Small intestine (tissue), 7 donors: ENCODE measurements around the gene GRIA3. TPM values are rescaled to one million over a fixed set of nuclear protein-coding genes. Genes with fewer than 3 reads are reported as not detected.

Experiments used
- DNase-seq, 2 donors: peaks; one replicate each; pipeline versions ENCODE4 v3.0.0 to v3.0.0-alpha.2; 2013
- FAIRE-seq: peaks from 2 replicates; lab custom pipeline; 2012; peaks lifted over from hg19 to GRCh38; lab: Jason Lieb, UNC
- H3K27ac ChIP-seq, 3 donors: one replicate each; pipeline ENCODE4 v1.5.1; 2013; ENCODE audit warnings: low read length in 2 of 3, mild to moderate bottlenecking in 2 of 3, control low read depth in 1 of 3, inconsistent platforms in 1 of 3, low read depth in 1 of 3, moderate library complexity in 1 of 3
- H3K27me3 ChIP-seq, 3 donors: one replicate each; pipeline ENCODE4 v1.6.1; 2013; ENCODE audit warnings: low read length in 3 of 3, inconsistent platforms in 1 of 3; ENCODE audit not compliant: control insufficient read depth in 3 of 3, insufficient read depth in 3 of 3
- H3K36me3 ChIP-seq, 3 donors: one replicate each; pipeline ENCODE4 v1.6.1; 2013; ENCODE audit warnings: low read length in 3 of 3, inconsistent platforms in 1 of 3, low read depth in 1 of 3, mild to moderate bottlenecking in 1 of 3, moderate library complexity in 1 of 3; ENCODE audit not compliant: control insufficient read depth in 3 of 3, insufficient read depth in 2 of 3
- H3K4me1 ChIP-seq, 3 donors: one replicate each; pipeline ENCODE4 v1.6.1; 2013; ENCODE audit warnings: low read length in 2 of 3, inconsistent platforms in 1 of 3, low read depth in 1 of 3, mild to moderate bottlenecking in 1 of 3, moderate library complexity in 1 of 3; ENCODE audit not compliant: control insufficient read depth in 3 of 3, insufficient read depth in 2 of 3
- H3K4me3 ChIP-seq, 3 donors: one replicate each; pipeline ENCODE4 v1.5.1; 2013; ENCODE audit warnings: low read length in 3 of 3, control low read depth in 1 of 3, inconsistent platforms in 1 of 3, low read depth in 1 of 3, mild to moderate bottlenecking in 1 of 3, moderate library complexity in 1 of 3
- H3K9me3 ChIP-seq, 2 donors: one replicate each; pipeline ENCODE4 v1.6.1; 2013; ENCODE audit warnings: low read depth in 1 of 2, low read length in 1 of 2; ENCODE audit not compliant: control insufficient read depth in 2 of 2, insufficient read depth in 1 of 2
- WGBS, 3 donors: extraction: QIAGEN DNeasy Blood & Tissue Kit; methylation state at CpG; one replicate each; pipeline ENCODE4 v1.1.7; 2013; 5-methylcytosine and 5-hydroxymethylcytosine counted together
- polyA plus RNA-seq, 4 donors: library from polyadenylated mRNA; stranded (reverse) in 3 of 4; unstranded in 1 of 4; fragments of 200-250 nt in 3 of 4; fragments of 120-200 nt in 1 of 4; gene quantifications; one replicate each; pipeline versions ENCODE4 v1.2.1 to v1.2.3, GENCODE V29; 2013
- donor health status: healthy with polysubstance abuse.
- donor health status: control.
- donor health status: control.
- donor health status: Bipolar disorder and iron deficiency.
- donor health status: healthy.

GRIA3 gene
- polyA plus RNA-seq, 4 donors: 0.22 to 1.0 (median 0.84) TPM; not detected in 1

DNA sequence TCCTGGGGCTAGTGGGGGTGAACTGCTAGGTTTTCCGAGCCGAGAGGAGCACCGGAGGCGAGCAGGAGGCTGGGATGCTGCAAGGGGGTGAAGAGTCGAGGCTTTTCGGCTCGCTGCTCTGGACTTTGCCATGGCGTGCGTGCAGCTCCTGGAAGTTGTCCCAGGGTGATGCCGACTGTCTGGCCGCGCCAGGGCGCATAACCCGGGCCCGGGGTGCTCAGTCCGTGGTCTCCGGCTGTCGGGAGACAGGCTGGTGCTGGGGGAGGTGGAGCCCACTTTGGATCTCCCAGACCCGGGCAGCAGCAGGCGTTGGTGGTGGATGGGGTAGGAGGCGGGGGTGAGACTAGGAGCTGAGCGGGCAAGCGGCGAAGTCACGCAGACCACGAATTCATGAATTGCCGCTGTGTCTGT lies 793 bp downstream of the GRIA3 start:
- 3 to 36% (median 14%) methylated on average over 18 to 27 of the region's 27 CpGs for WGBS, 3 donors
- H3K4me3 ChIP-seq: peak overlapping the region in 1 of 3 donors; percentile 22

DNA sequence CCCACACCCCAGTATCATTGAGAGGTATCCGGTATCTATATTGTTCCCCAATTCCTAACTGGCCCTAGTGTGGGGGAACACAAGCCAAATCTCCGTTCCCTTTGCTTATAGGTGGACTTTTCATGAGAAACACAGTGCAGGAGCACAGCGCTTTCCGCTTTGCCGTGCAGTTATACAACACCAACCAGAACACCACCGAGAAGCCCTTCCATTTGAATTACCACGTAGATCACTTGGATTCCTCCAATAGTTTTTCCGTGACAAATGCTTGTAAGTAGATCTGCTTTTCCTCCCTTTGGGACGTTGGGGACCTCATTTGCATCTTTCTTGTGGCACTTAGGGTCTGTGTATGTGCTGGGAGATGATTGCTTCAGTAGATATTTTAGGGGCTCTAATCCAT lies 1.6 kb downstream of the GRIA3 start:
- FAIRE-seq (no peak), DNase-seq (no peak)
- Histone ChIP-seq H3K9me3 (no peaks in the 10 kb centered on the region), H3K4me3 (no peak overlapping the region), H3K36me3 (no peaks in the 10 kb centered on the region), H3K27ac (no peak overlapping the region), H3K27me3 (peaks cover 0 to 37% (median 0%) of the 10 kb centered on the region in 3 donors), H3K4me1 (no peaks in the 10 kb centered on the region)
- 27 to 56% (median 51%) methylated on average over 9 of the region's 9 CpGs for WGBS, 3 donors

More for the DNA sequence above, 793 bp downstream of the GRIA3 start:
- FAIRE-seq (no peak), DNase-seq (peak in 1 of 2 donors; percentile 2)
- Histone ChIP-seq H3K9me3 (no peaks in the 10 kb centered on the region), H3K27ac (no peak overlapping the region), H3K27me3 (peaks cover 0 to 37% (median 0%) of the 10 kb centered on the region in 3 donors), H3K36me3 (no peaks in the 10 kb centered on the region), H3K4me1 (no peaks in the 10 kb centered on the region)

DNA sequence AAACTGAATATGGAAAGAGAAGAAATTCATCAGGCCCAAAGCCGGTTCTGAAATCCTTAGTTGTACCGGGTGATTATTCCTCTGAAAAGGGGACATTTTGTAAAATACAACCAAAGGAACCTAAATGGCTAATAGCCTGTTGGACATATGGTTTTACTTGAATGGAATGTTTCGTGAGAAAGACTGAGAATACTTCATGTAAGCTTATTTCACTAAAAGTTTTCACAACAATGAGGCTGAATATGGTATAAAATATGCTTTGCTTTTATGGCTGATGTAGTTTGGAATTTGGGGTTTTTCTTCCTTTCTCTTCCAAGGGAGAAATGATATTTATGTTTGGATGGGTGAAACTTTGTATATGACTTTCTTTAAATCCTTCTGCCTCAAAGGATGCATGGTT lies 2.7 kb downstream of the GRIA3 start:
- DNase-seq (no peak), FAIRE-seq (no peak)
- no peak overlapping the region for H3K4me3 ChIP-seq
- H3K4me1 ChIP-seq: no peaks in the 10 kb centered on the region
- no peaks in the 10 kb centered on the region for H3K9me3 ChIP-seq
- no peaks in the 10 kb centered on the region for H3K36me3 ChIP-seq
- H3K27me3 ChIP-seq: peaks cover 0 to 37% (median 0%) of the 10 kb centered on the region in 3 donors
- WGBS, 3 donors: 71 to 90% (median 85%) methylated on average over 3 of the region's 3 CpGs
- no peak overlapping the region for H3K27ac ChIP-seq

- FAIRE-seq: no peak
- no peaks in the 10 kb centered on the region for H3K9me3 ChIP-seq
Measured at GRCh38 chrX:123188081-123188480, 4.0 kb downstream of the GRIA3 start.

GRCh38 chrX:123189338-123189737 lies 5.3 kb downstream of the GRIA3 start:
- Histone ChIP-seq H3K4me3 (no peak overlapping the region), H3K27ac (no peak overlapping the region), H3K4me1 (no peaks in the 10 kb centered on the region), H3K27me3 (peaks cover 0 to 22% (median 0%) of the 10 kb centered on the region in 3 donors), H3K9me3 (no peaks in the 10 kb centered on the region), H3K36me3 (no peaks in the 10 kb centered on the region)
- no peak for FAIRE-seq
- no peak for DNase-seq
- 78 to 91% (median 91%) methylated on average over 8 of the region's 8 CpGs for WGBS, 3 donors

More at GRCh38 chrX:123188081-123188480, 4.0 kb downstream of the GRIA3 start:
- WGBS, 3 donors: 69 to 83% (median 75%) methylated on average over 3 of the region's 3 CpGs
- no peaks in the 10 kb centered on the region for H3K36me3 ChIP-seq
- H3K27ac ChIP-seq: no peak overlapping the region
- H3K4me1 ChIP-seq: no peaks in the 10 kb centered on the region
- no peak for DNase-seq
- peaks cover 0 to 29% (median 0%) of the 10 kb centered on the region in 3 donors for H3K27me3 ChIP-seq
- no peak overlapping the region for H3K4me3 ChIP-seq

DNA sequence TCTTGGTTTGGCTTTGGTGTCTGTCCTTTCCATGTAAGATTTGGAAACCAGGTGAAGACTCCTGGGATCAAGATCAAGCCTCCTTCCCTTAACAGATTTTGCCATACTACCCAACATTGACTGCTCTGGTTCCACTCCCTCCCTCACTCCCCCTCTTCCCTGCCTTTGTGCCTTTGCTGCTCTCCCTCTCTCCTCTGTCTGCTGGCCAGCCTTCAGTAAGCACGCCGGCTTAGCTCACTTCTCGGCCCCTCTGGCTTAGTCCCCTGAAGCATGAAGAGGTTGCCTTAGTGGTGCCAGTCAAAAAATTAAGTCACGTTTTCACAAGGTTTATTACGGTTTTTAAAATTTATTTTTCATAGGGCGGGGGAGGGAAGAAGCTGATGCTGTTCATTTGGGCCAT lies 6.0 kb downstream of the GRIA3 start:
- no peaks in the 10 kb centered on the region for H3K36me3 ChIP-seq
- no peak for FAIRE-seq
- no peak overlapping the region for H3K4me3 ChIP-seq
- no peak for DNase-seq
- H3K4me1 ChIP-seq: no peaks in the 10 kb centered on the region
- WGBS, 3 donors: 44 to 63% (median 53%) methylated on average over 6 of the region's 6 CpGs
- H3K9me3 ChIP-seq: no peaks in the 10 kb centered on the region
- H3K27me3 ChIP-seq: peaks cover 0 to 14% (median 0%) of the 10 kb centered on the region in 3 donors
- H3K27ac ChIP-seq: no peak overlapping the region

DNA sequence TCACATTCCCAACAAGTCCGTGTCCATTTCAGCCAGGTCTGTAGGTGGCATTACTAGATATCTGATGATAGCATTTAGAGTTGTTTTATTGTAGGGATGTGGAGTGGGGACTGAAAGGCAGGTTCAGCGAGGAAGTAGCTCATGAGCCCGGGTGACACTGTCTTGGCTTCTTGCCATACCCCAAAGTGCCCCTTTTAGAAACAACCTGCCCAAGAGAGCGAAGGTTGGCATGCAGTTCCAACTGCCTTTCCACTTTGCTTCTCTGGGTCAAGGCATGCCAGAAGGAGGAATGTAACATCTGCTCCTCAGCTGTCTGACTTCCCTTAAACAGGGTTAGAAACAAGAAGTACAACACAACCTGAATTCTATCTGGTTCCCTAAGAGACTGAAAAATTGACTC lies 9.0 kb downstream of the GRIA3 start:
- FAIRE-seq (no peak), DNase-seq (no peak)
- no peaks in the 10 kb centered on the region for H3K9me3 ChIP-seq
- H3K27ac ChIP-seq: no peak overlapping the region
- no peak overlapping the region for H3K4me3 ChIP-seq
- H3K36me3 ChIP-seq: no peaks in the 10 kb centered on the region
- 29 to 59% (median 47%) methylated on average over 4 of the region's 4 CpGs for WGBS, 3 donors
- no peaks in the 10 kb centered on the region for H3K4me1 ChIP-seq
- peaks cover 0 to under 1% (median 0%) of the 10 kb centered on the region in 3 donors for H3K27me3 ChIP-seq

DNA sequence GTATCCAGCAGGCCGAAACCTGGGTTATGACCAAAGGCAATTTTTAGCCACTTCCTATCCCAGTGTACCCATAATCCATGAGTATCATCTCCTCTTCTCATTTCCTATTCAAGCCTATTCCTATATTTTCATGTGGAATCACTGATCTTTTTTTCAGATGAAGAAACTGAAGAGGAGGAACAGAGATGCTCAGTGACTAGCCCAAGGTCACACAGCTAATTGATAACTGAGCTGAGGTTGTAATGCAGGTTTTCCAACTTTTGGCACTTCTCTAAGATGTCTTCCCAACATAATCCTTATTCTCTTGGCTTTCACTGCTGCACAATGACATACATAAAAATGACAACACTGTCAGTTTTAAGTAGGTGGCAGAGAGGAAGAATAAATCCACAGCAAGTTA lies 15.3 kb downstream of the GRIA3 start:
- FAIRE-seq: no peak
- Histone ChIP-seq H3K36me3 (no peaks in the 10 kb centered on the region), H3K4me3 (no peak overlapping the region), H3K27me3 (no peaks in the 10 kb centered on the region), H3K9me3 (no peaks in the 10 kb centered on the region), H3K27ac (no peak overlapping the region), H3K4me1 (no peaks in the 10 kb centered on the region)
- no peak for DNase-seq
- WGBS, 3 donors: 87 to 100% (median 97%) methylated on average over 1 of the region's 1 CpG

DNA sequence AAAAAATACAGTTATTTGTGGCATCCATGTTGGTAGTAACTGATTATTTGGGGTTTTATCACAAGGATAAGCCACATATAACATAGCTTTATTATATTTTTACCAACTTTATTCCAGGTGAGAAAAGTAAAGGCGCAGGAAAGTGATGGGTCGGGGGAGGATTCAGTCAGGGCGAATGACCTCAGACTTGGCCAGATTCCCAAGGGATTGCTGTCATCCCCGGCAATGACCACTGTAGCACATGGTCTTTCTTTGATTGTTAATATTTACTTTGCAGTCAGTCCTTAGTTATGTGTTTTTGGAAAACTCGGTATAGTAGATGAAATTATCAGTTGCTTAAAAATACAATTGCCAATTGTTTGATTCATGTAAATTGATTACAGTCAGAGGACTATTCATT lies 17.6 kb downstream of the GRIA3 start:
- no peak for FAIRE-seq
- no peak overlapping the region for H3K27ac ChIP-seq
- WGBS, 3 donors: 60 to 70% (median 65%) methylated on average over 5 of the region's 5 CpGs
- no peak for DNase-seq
- H3K4me1 ChIP-seq: no peaks in the 10 kb centered on the region
- H3K27me3 ChIP-seq: no peaks in the 10 kb centered on the region
- H3K36me3 ChIP-seq: no peaks in the 10 kb centered on the region
- no peaks in the 10 kb centered on the region for H3K9me3 ChIP-seq
- no peak overlapping the region for H3K4me3 ChIP-seq
